Measurements from ENCODE around the gene STX11. TPM values are rescaled to one million over a fixed set of nuclear protein-coding genes. Genes with fewer than 3 reads are reported as not detected.

STX11 gene
- total RNA-seq, 1 experiment from 2014 or later, result 0.17 TPM

- TF ChIP-seq ZMAT4 (CRISPR knock-in tag; IDR thresholded peaks at IDR 0.05) (no peak), GABPB1 (CRISPR knock-in tag; IDR thresholded peaks at IDR 0.05) (no peak), CBFB (CRISPR knock-in tag; IDR thresholded peaks at IDR 0.05; ENCODE audit: low read depth) (no peak), KAT7 (CRISPR knock-in tag; IDR thresholded peaks at IDR 0.05; ENCODE audit: borderline replicate concordance) (no peak), FOXJ3 (CRISPR knock-in tag; IDR thresholded peaks at IDR 0.05; ENCODE audit: borderline replicate concordance) (no peak), ZBTB21 (CRISPR knock-in tag; IDR thresholded peaks at IDR 0.05; ENCODE audit: borderline replicate concordance) (no peak), RELA (CRISPR knock-in tag; IDR thresholded peaks at IDR 0.05; ENCODE audit: borderline replicate concordance) (no peak), ATF6 (CRISPR knock-in tag; IDR thresholded peaks at IDR 0.05) (no peak), NFATC4 (CRISPR knock-in tag; IDR thresholded peaks at IDR 0.05) (no peak), EMX1 (CRISPR knock-in tag; IDR thresholded peaks at IDR 0.05) (no peak), NR3C1 (CRISPR knock-in tag; conservative IDR thresholded peaks at IDR 0.05; ENCODE audit: low read depth) (no peak), PRRX2 (CRISPR knock-in tag; IDR thresholded peaks at IDR 0.05) (no peak), ETV6 (CRISPR knock-in tag; IDR thresholded peaks at IDR 0.05) (no peak), PREB (CRISPR knock-in tag; IDR thresholded peaks at IDR 0.05; ENCODE audit: borderline replicate concordance) (no peak)
- Mint-ChIP-seq H3K36me3 (no peaks in the 10 kb centered on the region), H3K27me3 (ENCODE audit: low read depth) (peaks cover 12% of the 10 kb centered on the region; the same call in 1 of the 2 replicates), H3K27ac (no peak overlapping the region), H3K9me3 (0 out of 2 replicates have a peak, but pooled peaks cover 4% of the 10 kb centered on the region), H3K4me3 (no peak overlapping the region), H3K4me1 (no peaks in the 10 kb centered on the region)
- ChIA-PET POLR2A (no interaction called here), CTCF (interaction anchor here (0.9 to 1.8 kb wide), 6 partner anchors 34 to 384 kb away, joined by 3 to 8 read pairs (median 6); no protein-coding TSS in a partner anchor)
- DNase-seq (ENCODE audit: low spot score) (no peak), ATAC-seq (no peak)
These were observed 45.8 kb upstream of the STX11 start for GRCh38 chr6:144104488-144104887.

GRCh38 chr6:144104898-144105487, 45.3 kb upstream of the STX11 start:
- 0 out of 2 replicates have a peak, but pooled peaks cover 3% of the 10 kb centered on the region for H3K9me3 Mint-ChIP-seq
- DNase-seq (ENCODE audit: low spot score) (no peak), ATAC-seq (peak; percentile 65; the same call in 1 of the 2 replicates)
- H3K27me3 Mint-ChIP-seq (ENCODE audit: low read depth), result peaks cover 7% of the 10 kb centered on the region; the same call in 1 of the 2 replicates
- H3K4me3 Mint-ChIP-seq, result no peak overlapping the region
- TF ChIP-seq IRF2 (CRISPR knock-in tag; IDR thresholded peaks at IDR 0.05; ENCODE audit: borderline replicate concordance, low read depth) (no peak), CTCF (IDR thresholded peaks at IDR 0.05) (0 out of 2 replicates have a peak, but pooled peaks have one; percentile 27), ZBTB21 (CRISPR knock-in tag; IDR thresholded peaks at IDR 0.05; ENCODE audit: borderline replicate concordance) (no peak)
- H3K27ac Mint-ChIP-seq, result no peak overlapping the region
- ChIA-PET POLR2A (no interaction called here), CTCF (interaction anchor here (0.6 to 1.8 kb wide), 13 partner anchors 9 to 384 kb away, joined by 3 to 8 read pairs (median 3); partner anchors contain the start of gene SF3B5)
- no peaks in the 10 kb centered on the region for H3K36me3 Mint-ChIP-seq
- H3K4me1 Mint-ChIP-seq, result no peaks in the 10 kb centered on the region

- ATAC-seq (peak; percentile 51; the same call in 1 of the 2 replicates), DNase-seq (ENCODE audit: low spot score) (no peak)
- Mint-ChIP-seq H3K27me3 (ENCODE audit: low read depth) (no peaks in the 10 kb centered on the region), H3K4me3 (no peak overlapping the region), H3K27ac (no peak overlapping the region), H3K36me3 (no peaks in the 10 kb centered on the region), H3K9me3 (no peaks in the 10 kb centered on the region), H3K4me1 (no peaks in the 10 kb centered on the region)
- CTCF ChIA-PET, result interaction anchor here (1.8 kb wide), 1 partner anchor 376 kb away, joined by 6 read pairs; no protein-coding TSS in a partner anchor
- POLR2A ChIA-PET, result interaction anchor here (0.6 kb wide), 1 partner anchor 396 kb away, joined by 3 read pairs; no protein-coding TSS in a partner anchor
- TF ChIP-seq SMAD4 (CRISPR knock-in tag; IDR thresholded peaks at IDR 0.05) (no peak), NFATC4 (CRISPR knock-in tag; IDR thresholded peaks at IDR 0.05) (no peak), CDX4 (CRISPR knock-in tag; IDR thresholded peaks at IDR 0.05; ENCODE audit: borderline replicate concordance) (no peak), MLX (CRISPR knock-in tag; IDR thresholded peaks at IDR 0.05) (no peak), USF1 (CRISPR knock-in tag; IDR thresholded peaks at IDR 0.05) (no peak), ZNF416 (CRISPR knock-in tag; IDR thresholded peaks at IDR 0.05) (no peak), ATF1 (CRISPR knock-in tag; IDR thresholded peaks at IDR 0.05) (no peak), ZSCAN18 (CRISPR knock-in tag; IDR thresholded peaks at IDR 0.05) (no peak)
These were observed 44.1 kb upstream of the STX11 start for GRCh38 chr6:144106206-144106605.
